ENCODE measurements around the gene LAMA4. TPM values are rescaled to one million over a fixed set of nuclear protein-coding genes. Genes with fewer than 3 reads are reported as not detected.
"Not testable (repeated sequence)": the region's sequence is repeated elsewhere in the genome, so short reads cannot be mapped to it uniquely, and the experiment has no call there.

Gene LAMA4
- total RNA-seq, 2 experiments from 2014 or later = not detected

GRCh38 chr6:112216662-112217551 is 37.5 kb downstream of the LAMA4 start:
- peaks cover 4% of the 10 kb centered on the region for H3K4me1 Mint-ChIP-seq
- no peaks in the 10 kb centered on the region for H3K36me3 Mint-ChIP-seq
- no peak for DNase-seq
- no peak overlapping the region for H3K4me3 Mint-ChIP-seq
- no peak overlapping the region for H3K27ac Mint-ChIP-seq
- H3K27me3 Mint-ChIP-seq = peaks cover 22% of the 10 kb centered on the region
- no peaks in the 10 kb centered on the region for H3K9me3 Mint-ChIP-seq

DNA sequence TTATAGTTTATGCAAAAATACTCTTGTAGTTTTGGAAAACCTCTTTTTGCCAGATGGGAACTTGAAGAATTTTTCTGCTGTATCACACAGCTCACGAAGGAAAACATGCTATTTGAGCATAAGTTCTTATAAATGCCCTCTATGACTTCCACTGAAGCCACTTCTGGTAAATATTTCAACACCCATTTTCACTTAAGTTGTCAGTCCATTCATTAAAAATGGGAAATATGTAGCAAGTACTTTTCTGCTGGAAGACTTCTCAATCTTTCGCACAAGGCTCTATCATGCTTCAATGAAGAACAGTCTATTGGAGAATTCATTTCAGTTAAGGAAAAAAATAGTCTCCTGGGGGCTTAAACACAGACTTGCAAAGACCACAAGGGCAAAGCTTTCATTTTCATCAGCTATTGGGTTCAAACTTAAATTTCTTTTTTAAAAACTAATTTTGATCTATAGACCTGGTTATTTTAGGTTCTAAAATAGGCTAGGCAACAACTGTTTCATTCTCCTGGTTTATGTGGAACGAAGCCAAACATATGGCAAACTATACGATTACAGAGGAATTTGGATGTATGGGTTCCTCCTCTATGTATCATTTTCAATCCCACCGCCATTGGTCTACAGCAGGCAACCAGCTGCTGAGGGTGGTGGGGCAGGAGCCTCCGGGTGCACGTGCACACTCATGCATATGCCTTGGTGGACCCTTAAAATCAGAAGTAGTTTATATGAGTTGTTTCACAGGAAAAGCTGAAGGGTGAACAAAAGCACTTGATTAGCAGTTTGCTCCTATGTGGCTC is 38.7 kb downstream of the LAMA4 start:
- Mint-ChIP-seq H3K36me3 (no peaks in the 10 kb centered on the region), H3K9me3 (no peaks in the 10 kb centered on the region), H3K27me3 (peaks cover 19% of the 10 kb centered on the region), H3K4me1 (peaks cover 4% of the 10 kb centered on the region), H3K27ac (no peak overlapping the region), H3K4me3 (no peak overlapping the region)
- no peak for DNase-seq

DNA sequence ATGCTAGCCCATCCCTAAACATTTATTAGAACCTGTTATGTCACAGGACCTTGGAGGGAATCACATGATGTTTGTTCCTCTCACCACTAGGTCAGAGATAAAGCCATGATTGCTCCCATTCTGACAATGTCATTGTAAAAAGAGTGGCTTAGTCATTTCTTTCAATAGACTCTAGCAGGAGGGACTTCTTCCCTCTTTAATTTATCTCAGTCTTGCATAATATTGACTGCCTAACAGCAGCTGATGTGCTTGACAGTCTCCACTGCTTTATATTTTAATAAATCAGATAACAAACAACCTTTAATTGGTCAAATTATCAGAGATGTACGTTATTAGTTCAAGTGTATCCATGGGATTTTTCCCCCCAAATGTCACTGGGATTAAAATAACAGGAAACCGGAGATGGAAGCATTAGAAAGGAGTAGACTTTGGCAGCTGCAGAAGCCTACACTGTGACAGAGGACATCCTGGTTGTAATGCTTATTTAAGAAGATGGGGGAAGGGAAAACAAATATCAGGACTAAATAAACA is 39.6 kb downstream of the LAMA4 start:
- Mint-ChIP-seq H3K4me1 (peaks cover 4% of the 10 kb centered on the region), H3K27ac (no peak overlapping the region), H3K4me3 (no peak overlapping the region), H3K27me3 (peaks cover 19% of the 10 kb centered on the region), H3K36me3 (no peaks in the 10 kb centered on the region), H3K9me3 (no peaks in the 10 kb centered on the region)
- no peak for DNase-seq

GRCh38 chr6:112210852-112211251 is 43.5 kb downstream of the LAMA4 start:
- H3K27ac Mint-ChIP-seq = no peak overlapping the region
- H3K9me3 Mint-ChIP-seq = no peaks in the 10 kb centered on the region

DNA sequence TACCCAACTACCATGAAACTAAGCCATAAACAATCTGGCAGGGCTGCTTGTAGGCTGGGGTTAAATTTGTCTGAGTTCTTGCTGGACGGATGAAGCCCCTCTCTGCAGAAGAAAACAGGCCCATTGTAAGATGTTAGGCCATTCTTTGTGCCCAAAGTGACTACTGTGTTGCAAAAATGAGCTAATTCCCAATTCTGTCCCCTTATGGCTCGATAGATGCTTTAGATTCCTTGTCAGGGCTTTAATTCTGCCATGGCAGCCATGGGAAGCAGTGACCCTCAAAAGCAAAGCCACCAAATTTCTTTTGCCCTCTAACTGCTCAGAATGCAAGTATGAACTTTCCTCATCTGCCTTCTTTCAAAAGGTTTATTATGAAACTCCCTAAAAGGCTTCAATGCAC is 45.2 kb downstream of the LAMA4 start:
- Mint-ChIP-seq H3K4me1 (peaks cover 4% of the 10 kb centered on the region), H3K27ac (no peak overlapping the region), H3K27me3 (peaks cover 27% of the 10 kb centered on the region), H3K4me3 (no peak overlapping the region), H3K36me3 (no peaks in the 10 kb centered on the region), H3K9me3 (no peaks in the 10 kb centered on the region)
- no peak for DNase-seq

More at GRCh38 chr6:112210852-112211251, 43.5 kb downstream of the LAMA4 start:
- H3K36me3 Mint-ChIP-seq = no peaks in the 10 kb centered on the region
- H3K4me1 Mint-ChIP-seq = peaks cover 4% of the 10 kb centered on the region
- peaks cover 20% of the 10 kb centered on the region for H3K27me3 Mint-ChIP-seq
- DNase-seq = no peak
- H3K4me3 Mint-ChIP-seq = no peak overlapping the region

GRCh38 chr6:112207776-112208175 is 46.6 kb downstream of the LAMA4 start:
- H3K36me3 Mint-ChIP-seq = no peaks in the 10 kb centered on the region

GRCh38 chr6:112207131-112207530 is 47.2 kb downstream of the LAMA4 start:
- H3K36me3 Mint-ChIP-seq = no peaks in the 10 kb centered on the region
- no peaks in the 10 kb centered on the region for H3K4me1 Mint-ChIP-seq
- DNase-seq = no peak
- no peak overlapping the region for H3K27ac Mint-ChIP-seq
- H3K27me3 Mint-ChIP-seq = peaks cover 29% of the 10 kb centered on the region
- no peak overlapping the region for H3K4me3 Mint-ChIP-seq
- no peaks in the 10 kb centered on the region for H3K9me3 Mint-ChIP-seq

More at GRCh38 chr6:112207776-112208175, 46.6 kb downstream of the LAMA4 start:
- H3K27ac Mint-ChIP-seq = no peak overlapping the region
- no peak overlapping the region for H3K4me3 Mint-ChIP-seq
- no peaks in the 10 kb centered on the region for H3K9me3 Mint-ChIP-seq
- no peaks in the 10 kb centered on the region for H3K4me1 Mint-ChIP-seq
- no peak for DNase-seq
- peaks cover 29% of the 10 kb centered on the region for H3K27me3 Mint-ChIP-seq

DNA sequence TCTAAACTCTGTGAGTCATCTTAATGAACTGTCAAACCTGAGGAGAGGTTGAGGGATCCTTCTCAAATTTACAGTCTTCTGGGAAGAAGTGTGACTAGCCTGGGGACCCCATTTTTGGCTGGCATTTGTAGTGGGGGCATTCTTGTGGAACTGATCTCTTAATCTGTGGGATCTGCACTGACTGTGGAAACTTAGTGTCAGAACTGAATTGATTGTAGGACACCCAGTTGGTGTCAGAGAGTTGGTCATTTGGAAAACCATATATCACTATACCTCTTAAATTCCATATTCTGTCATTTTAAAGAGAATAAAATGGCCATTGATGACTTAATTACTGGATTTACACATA is 48.3 kb downstream of the LAMA4 start:
- H3K27me3 Mint-ChIP-seq = peaks cover 22% of the 10 kb centered on the region

DNA sequence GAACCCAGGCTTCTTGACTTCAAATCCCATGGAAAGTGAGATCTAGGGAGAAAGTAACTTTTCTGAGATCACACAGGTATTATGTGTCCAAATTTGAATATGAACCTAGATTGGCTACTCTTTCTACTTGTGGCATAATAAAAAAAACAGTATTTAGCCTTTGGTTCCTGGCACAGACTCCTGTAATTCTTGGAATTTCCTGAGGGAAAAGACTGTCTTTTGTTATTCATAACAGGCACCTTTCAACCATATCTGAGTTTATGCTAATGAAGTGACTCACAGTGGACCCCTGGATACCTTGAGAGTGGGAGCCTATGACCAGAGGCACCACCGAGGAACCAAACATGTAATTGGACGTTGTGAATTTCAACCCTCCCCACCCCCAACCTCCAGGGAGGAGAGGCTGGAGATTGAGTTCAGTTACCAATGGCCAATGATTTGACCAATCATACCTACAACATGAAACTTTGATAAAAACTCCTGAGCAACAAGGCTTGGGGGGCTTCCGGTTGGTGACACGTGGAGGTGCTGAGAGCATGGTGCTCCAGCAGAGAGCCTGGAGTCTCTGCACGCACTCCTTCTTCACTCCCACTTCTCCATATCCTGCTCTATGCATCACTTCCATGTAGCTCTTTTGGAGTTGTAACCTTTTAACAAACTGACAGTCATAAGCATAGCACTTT is 48.8 kb downstream of the LAMA4 start:
- Mint-ChIP-seq H3K27me3 (peaks cover 22% of the 10 kb centered on the region), H3K27ac (no peak overlapping the region), H3K36me3 (no peaks in the 10 kb centered on the region), H3K4me1 (no peaks in the 10 kb centered on the region), H3K4me3 (no peak overlapping the region), H3K9me3 (no peaks in the 10 kb centered on the region)
- DNase-seq = no peak

More for the DNA sequence above, 48.3 kb downstream of the LAMA4 start:
- H3K4me3 Mint-ChIP-seq = no peak overlapping the region
- no peaks in the 10 kb centered on the region for H3K36me3 Mint-ChIP-seq
- no peaks in the 10 kb centered on the region for H3K9me3 Mint-ChIP-seq
- H3K4me1 Mint-ChIP-seq = no peaks in the 10 kb centered on the region
- no peak overlapping the region for H3K27ac Mint-ChIP-seq
- DNase-seq = no peak

DNA sequence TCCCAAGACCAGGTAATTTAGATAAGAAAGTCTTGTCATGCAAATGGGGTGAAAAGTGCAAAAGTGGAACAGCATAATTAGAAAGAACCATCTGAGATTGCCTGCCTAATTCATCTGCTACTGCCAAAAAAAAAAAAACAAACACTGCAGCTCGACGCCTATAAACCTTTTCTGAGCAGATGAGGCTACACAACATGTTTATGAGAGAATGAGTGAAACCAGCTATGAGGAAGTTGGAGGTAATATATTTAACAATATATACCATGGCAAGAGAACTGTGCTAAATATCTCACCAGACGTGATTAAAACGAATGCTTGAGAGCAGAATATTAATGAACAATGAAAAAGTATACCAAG is 50.0 kb downstream of the LAMA4 start:
- Mint-ChIP-seq H3K9me3 (no peaks in the 10 kb centered on the region), H3K27ac (no peak overlapping the region), H3K36me3 (no peaks in the 10 kb centered on the region), H3K27me3 (peaks cover 26% of the 10 kb centered on the region), H3K4me3 (no peak overlapping the region), H3K4me1 (no peaks in the 10 kb centered on the region)
- no peak for DNase-seq

- no peak for DNase-seq
- Mint-ChIP-seq H3K9me3 (no peaks in the 10 kb centered on the region), H3K27me3 (peaks cover 26% of the 10 kb centered on the region), H3K36me3 (no peaks in the 10 kb centered on the region), H3K27ac (no peak overlapping the region), H3K4me1 (no peaks in the 10 kb centered on the region), H3K4me3 (no peak overlapping the region)
These were observed 50.6 kb downstream of the LAMA4 start for GRCh38 chr6:112203577-112204349.

DNA sequence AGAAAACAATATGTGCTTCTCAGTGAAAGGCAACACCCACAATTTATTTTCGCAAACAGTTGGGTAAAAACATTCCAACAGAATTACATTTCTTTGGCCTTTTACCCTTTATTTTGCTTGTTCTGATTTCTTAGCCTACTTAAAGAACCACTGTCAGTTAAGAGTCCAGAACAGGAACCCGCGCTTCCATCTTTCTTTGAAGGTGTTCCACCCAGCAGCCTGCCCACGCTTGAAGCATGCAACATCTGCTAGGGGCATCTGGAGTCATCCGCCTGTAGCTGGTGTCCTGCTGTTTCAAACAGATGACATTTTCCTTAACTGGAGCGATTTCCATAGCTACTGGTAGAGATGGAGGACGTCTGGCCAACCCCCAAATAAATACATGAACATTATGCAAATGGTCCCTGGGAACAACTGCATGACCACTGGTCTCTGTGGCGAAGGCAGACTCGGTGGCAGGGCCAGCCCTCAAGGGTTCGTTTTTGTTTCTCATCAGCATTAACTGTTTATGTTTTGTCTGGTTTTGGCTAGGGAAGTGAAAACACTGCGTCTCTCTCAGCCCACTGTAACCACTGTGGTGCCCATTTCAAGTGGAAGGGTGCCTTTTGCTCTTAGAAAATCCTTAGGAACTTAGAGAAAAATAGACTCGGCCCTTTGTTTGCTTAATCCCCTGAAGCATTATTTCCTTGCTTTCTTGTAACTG is 51.6 kb downstream of the LAMA4 start:
- Mint-ChIP-seq H3K4me1 (no peaks in the 10 kb centered on the region), H3K27ac (no peak overlapping the region), H3K4me3 (no peak overlapping the region), H3K36me3 (no peaks in the 10 kb centered on the region), H3K9me3 (no peaks in the 10 kb centered on the region), H3K27me3 (peaks cover 26% of the 10 kb centered on the region)
- no peak for DNase-seq

DNA sequence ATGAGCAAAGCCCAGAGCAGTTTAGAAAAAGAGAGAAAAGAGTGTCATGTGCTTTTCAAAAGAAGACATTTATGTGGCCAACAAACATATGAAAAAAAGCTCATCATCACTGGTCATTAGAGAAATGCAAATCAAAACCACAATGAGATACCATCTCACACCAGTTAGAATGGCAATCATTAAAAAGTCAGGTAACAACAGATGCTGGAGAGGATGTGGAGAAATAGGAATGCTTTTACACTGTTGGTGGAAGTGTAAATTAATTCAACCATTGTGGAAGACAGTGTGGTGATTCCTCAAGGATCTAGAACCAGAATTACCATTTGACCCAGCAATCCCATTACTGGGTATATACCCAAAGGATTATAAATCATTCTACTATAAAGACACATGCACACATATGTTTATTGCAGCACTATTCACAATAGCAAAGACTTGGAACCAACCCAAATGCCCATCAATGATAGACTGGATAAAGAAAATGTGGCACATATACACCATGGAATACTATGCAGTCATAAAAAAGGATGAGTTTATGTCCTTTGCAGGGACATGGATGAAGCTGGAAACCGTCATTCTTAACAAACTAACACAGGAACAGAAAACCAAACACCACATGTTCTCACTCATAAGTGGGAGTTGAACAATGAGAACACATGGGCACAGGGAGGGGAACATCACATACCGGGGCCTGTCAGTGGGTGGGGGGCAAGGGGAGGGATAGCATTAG is 54.0 kb downstream of the LAMA4 start:
- H3K27me3 Mint-ChIP-seq = peaks cover 26% of the 10 kb centered on the region
- not testable (repeated sequence) for H3K27ac Mint-ChIP-seq, H3K36me3 Mint-ChIP-seq, DNase-seq, H3K9me3 Mint-ChIP-seq, H3K4me3 Mint-ChIP-seq, H3K4me1 Mint-ChIP-seq

All from activated naive CD8-positive, alpha-beta T cell treated with anti-CD3 and anti-CD28 coated beads for 36 hours (primary cell).